ENCODE measurements around the gene COL13A1. TPM values are rescaled to one million over a fixed set of nuclear protein-coding genes. Genes with fewer than 3 reads are reported as not detected.

Gene COL13A1
- total and polyA plus RNA-seq, 2 experiments from 2014 or later = 5.2 to 8.6 TPM

DNA sequence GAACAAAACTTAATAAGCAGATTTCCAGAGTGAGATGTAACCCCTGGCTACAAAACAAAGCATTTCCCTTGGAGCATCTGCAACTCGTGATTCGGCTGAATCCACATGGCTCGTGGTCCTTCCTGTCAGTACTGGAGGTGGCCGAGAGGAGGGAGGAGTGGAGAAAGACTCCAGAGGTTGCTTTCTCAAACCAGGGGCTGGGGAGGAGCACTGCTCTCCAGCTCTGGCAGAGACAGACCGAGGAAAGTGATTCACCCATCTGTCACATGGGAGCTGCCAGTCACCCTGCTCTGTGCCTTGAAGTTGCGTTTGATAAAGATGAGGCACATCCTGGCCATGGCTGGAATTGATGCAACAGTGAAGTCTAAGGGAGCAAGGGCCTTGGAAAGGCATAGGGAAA, 72.7 kb downstream of the COL13A1 start:
- no peak overlapping the region for H3K27ac Mint-ChIP-seq
- Histone ChIP-seq H3K27me3 (ENCODE audit: insufficient read depth) (no peaks in the 10 kb centered on the region), H2AFZ (no peak overlapping the region), H3K4me3 (no peak overlapping the region), H3K79me2 (replicated peaks; ENCODE audit: insufficient read depth) (no peaks in the 10 kb centered on the region), H3K9me2 (ENCODE audit: insufficient read depth) (no peaks in the 10 kb centered on the region), H3K27ac (ENCODE audit: low read depth) (no peak overlapping the region), H3K36me3 (ENCODE audit: insufficient read depth) (no peaks in the 10 kb centered on the region), H4K20me1 (replicated peaks; ENCODE audit: insufficient read depth) (no peaks in the 10 kb centered on the region), H3K4me2 (no peak overlapping the region), H3F3A (replicated peaks; ENCODE audit: low read depth) (no peaks in the 10 kb centered on the region), H3K4me1 (ENCODE audit: insufficient read depth) (peaks cover 36% of the 10 kb centered on the region)
- no peaks in the 10 kb centered on the region for H3K36me3 Mint-ChIP-seq (ENCODE audit: low read depth)
- no peak for TF ChIP-seq ZNF331 (CRISPR knock-in tag; IDR thresholded peaks at IDR 0.05; ENCODE audit: low read depth)
- TF ChIP-seq EZH2 (IDR thresholded peaks at IDR 0.05; ENCODE audit: low read depth, unreplicated experiment) = no peak
- no peak for TF ChIP-seq ZNF114 (CRISPR knock-in tag; IDR thresholded peaks at IDR 0.05)
- TF ChIP-seq, protein P1, sequence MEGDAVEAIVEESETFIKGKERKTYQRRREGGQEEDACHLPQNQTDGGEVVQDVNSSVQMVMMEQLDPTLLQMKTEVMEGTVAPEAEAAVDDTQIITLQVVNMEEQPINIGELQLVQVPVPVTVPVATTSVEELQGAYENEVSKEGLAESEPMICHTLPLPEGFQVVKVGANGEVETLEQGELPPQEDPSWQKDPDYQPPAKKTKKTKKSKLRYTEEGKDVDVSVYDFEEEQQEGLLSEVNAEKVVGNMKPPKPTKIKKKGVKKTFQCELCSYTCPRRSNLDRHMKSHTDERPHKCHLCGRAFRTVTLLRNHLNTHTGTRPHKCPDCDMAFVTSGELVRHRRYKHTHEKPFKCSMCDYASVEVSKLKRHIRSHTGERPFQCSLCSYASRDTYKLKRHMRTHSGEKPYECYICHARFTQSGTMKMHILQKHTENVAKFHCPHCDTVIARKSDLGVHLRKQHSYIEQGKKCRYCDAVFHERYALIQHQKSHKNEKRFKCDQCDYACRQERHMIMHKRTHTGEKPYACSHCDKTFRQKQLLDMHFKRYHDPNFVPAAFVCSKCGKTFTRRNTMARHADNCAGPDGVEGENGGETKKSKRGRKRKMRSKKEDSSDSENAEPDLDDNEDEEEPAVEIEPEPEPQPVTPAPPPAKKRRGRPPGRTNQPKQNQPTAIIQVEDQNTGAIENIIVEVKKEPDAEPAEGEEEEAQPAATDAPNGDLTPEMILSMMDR (conservative IDR thresholded peaks at IDR 0.05; ENCODE audit: low read depth in 2 of 2) = no peak
- TF ChIP-seq, protein P2, sequence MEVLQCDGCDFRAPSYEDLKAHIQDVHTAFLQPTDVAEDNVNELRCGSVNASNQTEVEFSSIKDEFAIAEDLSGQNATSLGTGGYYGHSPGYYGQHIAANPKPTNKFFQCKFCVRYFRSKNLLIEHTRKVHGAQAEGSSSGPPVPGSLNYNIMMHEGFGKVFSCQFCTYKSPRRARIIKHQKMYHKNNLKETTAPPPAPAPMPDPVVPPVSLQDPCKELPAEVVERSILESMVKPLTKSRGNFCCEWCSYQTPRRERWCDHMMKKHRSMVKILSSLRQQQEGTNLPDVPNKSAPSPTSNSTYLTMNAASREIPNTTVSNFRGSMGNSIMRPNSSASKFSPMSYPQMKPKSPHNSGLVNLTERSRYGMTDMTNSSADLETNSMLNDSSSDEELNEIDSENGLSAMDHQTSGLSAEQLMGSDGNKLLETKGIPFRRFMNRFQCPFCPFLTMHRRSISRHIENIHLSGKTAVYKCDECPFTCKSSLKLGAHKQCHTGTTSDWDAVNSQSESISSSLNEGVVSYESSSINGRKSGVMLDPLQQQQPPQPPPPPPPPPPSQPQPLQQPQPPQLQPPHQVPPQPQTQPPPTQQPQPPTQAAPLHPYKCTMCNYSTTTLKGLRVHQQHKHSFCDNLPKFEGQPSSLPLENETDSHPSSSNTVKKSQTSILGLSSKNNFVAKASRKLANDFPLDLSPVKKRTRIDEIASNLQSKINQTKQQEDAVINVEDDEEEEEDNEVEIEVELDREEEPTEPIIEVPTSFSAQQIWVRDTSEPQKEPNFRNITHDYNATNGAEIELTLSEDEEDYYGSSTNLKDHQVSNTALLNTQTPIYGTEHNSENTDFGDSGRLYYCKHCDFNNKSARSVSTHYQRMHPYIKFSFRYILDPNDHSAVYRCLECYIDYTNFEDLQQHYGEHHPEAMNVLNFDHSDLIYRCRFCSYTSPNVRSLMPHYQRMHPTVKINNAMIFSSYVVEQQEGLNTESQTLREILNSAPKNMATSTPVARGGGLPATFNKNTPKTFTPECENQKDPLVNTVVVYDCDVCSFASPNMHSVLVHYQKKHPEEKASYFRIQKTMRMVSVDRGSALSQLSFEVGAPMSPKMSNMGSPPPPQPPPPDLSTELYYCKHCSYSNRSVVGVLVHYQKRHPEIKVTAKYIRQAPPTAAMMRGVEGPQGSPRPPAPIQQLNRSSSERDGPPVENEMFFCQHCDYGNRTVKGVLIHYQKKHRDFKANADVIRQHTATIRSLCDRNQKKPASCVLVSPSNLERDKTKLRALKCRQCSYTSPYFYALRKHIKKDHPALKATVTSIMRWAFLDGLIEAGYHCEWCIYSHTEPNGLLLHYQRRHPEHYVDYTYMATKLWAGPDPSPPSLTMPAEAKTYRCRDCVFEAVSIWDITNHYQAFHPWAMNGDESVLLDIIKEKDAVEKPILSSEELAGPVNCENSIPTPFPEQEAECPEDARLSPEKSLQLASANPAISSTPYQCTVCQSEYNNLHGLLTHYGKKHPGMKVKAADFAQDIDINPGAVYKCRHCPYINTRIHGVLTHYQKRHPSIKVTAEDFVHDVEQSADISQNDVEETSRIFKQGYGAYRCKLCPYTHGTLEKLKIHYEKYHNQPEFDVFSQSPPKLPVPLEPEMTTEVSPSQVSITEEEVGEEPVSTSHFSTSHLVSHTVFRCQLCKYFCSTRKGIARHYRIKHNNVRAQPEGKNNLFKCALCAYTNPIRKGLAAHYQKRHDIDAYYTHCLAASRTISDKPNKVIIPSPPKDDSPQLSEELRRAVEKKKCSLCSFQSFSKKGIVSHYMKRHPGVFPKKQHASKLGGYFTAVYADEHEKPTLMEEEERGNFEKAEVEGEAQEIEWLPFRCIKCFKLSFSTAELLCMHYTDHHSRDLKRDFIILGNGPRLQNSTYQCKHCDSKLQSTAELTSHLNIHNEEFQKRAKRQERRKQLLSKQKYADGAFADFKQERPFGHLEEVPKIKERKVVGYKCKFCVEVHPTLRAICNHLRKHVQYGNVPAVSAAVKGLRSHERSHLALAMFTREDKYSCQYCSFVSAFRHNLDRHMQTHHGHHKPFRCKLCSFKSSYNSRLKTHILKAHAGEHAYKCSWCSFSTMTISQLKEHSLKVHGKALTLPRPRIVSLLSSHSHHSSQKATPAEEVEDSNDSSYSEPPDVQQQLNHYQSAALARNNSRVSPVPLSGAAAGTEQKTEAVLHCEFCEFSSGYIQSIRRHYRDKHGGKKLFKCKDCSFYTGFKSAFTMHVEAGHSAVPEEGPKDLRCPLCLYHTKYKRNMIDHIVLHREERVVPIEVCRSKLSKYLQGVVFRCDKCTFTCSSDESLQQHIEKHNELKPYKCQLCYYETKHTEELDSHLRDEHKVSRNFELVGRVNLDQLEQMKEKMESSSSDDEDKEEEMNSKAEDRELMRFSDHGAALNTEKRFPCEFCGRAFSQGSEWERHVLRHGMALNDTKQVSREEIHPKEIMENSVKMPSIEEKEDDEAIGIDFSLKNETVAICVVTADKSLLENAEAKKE (CRISPR knock-in tag; IDR thresholded peaks at IDR 0.05) = no peak
- TF ChIP-seq, protein P3, sequence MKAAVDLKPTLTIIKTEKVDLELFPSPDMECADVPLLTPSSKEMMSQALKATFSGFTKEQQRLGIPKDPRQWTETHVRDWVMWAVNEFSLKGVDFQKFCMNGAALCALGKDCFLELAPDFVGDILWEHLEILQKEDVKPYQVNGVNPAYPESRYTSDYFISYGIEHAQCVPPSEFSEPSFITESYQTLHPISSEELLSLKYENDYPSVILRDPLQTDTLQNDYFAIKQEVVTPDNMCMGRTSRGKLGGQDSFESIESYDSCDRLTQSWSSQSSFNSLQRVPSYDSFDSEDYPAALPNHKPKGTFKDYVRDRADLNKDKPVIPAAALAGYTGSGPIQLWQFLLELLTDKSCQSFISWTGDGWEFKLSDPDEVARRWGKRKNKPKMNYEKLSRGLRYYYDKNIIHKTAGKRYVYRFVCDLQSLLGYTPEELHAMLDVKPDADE (IDR thresholded peaks at IDR 0.05) = no peak
- TF ChIP-seq STAT1 (IDR thresholded peaks at IDR 0.05; ENCODE audit: unreplicated experiment) = no peak
- no peak for TF ChIP-seq CREB1 (CRISPR knock-in tag; IDR thresholded peaks at IDR 0.05; ENCODE audit: low read depth)
- TF ChIP-seq NANOG (IDR thresholded peaks at IDR 0.05; ENCODE audit: borderline replicate concordance) = no peak
- TF ChIP-seq, protein P4, sequence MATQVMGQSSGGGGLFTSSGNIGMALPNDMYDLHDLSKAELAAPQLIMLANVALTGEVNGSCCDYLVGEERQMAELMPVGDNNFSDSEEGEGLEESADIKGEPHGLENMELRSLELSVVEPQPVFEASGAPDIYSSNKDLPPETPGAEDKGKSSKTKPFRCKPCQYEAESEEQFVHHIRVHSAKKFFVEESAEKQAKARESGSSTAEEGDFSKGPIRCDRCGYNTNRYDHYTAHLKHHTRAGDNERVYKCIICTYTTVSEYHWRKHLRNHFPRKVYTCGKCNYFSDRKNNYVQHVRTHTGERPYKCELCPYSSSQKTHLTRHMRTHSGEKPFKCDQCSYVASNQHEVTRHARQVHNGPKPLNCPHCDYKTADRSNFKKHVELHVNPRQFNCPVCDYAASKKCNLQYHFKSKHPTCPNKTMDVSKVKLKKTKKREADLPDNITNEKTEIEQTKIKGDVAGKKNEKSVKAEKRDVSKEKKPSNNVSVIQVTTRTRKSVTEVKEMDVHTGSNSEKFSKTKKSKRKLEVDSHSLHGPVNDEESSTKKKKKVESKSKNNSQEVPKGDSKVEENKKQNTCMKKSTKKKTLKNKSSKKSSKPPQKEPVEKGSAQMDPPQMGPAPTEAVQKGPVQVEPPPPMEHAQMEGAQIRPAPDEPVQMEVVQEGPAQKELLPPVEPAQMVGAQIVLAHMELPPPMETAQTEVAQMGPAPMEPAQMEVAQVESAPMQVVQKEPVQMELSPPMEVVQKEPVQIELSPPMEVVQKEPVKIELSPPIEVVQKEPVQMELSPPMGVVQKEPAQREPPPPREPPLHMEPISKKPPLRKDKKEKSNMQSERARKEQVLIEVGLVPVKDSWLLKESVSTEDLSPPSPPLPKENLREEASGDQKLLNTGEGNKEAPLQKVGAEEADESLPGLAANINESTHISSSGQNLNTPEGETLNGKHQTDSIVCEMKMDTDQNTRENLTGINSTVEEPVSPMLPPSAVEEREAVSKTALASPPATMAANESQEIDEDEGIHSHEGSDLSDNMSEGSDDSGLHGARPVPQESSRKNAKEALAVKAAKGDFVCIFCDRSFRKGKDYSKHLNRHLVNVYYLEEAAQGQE (IDR thresholded peaks at IDR 0.05; ENCODE audit: unreplicated experiment) = no peak
- TF ChIP-seq JUNB (IDR thresholded peaks at IDR 0.05; ENCODE audit: unreplicated experiment) = no peak
- TF ChIP-seq POLR2AphosphoS5 (IDR thresholded peaks at IDR 0.05; ENCODE audit: low read depth) = no peak
- TF ChIP-seq EZH2phosphoT487 (IDR thresholded peaks at IDR 0.05; ENCODE audit: unreplicated experiment) = no peak
- H3K4me3 Mint-ChIP-seq = no peak overlapping the region
- peaks cover 66% of the 10 kb centered on the region for H3K4me1 Mint-ChIP-seq
- DNase-seq (ENCODE audit: low spot score) (no peak), ATAC-seq (no peak)
- peaks cover 18% of the 10 kb centered on the region for H3K27me3 Mint-ChIP-seq (ENCODE audit: insufficient read depth, low read depth, poor library complexity)
- H3K9me3 Mint-ChIP-seq = no peaks in the 10 kb centered on the region
